LNCAP (cell line): ENCODE measurements around the gene PGGHG.

Source experiments
- CTCF ChIP-seq: fragments of 450-650 bp; IDR thresholded peaks from 2 replicates; pipeline ENCODE4 v1.5.1; 2017; ENCODE audit warnings: mild to moderate bottlenecking

Gene PGGHG

DNA sequence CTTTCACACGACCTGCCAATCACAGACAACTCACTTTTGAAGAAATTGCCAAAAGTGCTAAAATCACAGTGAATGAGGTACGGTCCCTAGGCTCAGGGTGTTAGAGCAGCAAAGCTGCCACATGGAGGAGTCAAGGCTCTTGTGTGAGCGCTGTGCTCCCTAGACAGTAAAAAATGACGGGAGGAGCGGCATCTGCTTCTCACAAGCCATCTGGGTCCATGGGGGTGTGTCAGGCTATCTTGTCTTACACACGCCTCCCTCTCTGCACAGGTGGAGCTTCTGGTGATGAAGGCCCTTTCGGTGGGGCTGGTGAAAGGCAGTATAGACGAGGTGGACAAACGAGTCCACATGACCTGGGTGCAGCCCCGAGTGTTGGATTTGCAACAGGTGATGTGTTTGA, 37.4 kb upstream of the PGGHG start:
- no peak for TF ChIP-seq CTCF

DNA sequence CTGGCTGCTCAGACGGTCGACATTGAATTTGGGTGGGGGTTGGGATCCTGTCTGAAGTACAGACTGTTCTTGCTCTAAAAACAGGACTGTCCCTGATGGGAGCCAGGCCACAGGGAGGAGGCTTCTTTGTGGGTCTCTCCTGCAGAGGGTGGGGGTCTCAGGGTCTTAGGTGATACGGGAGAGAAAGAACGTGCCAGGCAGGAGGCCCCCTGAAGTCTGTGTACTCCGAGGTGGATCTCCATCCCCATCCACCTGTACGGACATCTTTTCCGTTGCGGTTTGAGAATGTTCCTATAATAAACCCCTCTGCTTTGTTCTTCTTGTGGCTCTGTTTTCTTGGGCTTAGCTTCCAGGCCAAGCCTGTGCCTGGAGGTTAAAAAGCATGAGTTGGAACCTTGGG, 36.3 kb upstream of the PGGHG start:
- no peak for TF ChIP-seq CTCF

DNA sequence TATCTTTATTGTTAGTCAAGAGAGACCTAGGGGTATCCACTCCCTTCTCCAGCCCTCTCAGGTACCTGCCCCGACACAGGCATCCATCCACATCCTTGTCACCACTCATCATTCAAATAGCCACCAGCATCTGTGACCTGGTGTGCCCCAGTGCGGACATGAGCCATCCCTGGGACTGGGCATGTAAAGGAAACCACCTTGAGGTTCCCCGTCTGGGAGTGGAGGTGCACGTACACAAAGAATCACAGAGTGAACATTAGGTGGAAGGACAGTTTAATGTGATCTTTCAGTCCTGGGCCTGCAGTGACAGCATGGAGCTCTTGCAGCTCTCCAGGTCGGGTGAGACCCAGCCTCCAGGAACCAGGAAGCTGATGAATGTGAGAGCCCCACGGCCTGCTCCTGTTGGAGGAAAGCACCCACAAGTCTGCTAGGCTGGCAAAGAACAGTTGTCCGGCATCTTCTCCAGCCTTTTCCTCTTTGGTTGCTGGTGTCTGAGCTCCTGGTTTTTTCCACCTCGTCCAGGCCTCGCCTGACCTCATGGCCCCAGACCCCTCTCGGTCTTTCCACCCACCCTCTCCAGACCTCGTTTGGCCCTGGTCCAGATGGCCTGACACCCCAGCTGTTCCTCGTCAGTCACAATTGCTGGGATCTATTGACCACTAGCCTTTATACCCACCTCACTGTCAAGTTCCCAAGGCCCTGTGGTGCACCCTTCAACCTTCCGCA, 35.6 kb upstream of the PGGHG start:
- no peak for TF ChIP-seq CTCF

- TF ChIP-seq CTCF: no peak
These were observed 35.0 kb upstream of the PGGHG start for GRCh38 chr11:253886-254270.

- TF ChIP-seq CTCF: no peak
These were observed 33.8 kb upstream of the PGGHG start for GRCh38 chr11:255176-255575.

- no peak for TF ChIP-seq CTCF
These were observed 33.1 kb upstream of the PGGHG start for GRCh38 chr11:255816-256215.

DNA sequence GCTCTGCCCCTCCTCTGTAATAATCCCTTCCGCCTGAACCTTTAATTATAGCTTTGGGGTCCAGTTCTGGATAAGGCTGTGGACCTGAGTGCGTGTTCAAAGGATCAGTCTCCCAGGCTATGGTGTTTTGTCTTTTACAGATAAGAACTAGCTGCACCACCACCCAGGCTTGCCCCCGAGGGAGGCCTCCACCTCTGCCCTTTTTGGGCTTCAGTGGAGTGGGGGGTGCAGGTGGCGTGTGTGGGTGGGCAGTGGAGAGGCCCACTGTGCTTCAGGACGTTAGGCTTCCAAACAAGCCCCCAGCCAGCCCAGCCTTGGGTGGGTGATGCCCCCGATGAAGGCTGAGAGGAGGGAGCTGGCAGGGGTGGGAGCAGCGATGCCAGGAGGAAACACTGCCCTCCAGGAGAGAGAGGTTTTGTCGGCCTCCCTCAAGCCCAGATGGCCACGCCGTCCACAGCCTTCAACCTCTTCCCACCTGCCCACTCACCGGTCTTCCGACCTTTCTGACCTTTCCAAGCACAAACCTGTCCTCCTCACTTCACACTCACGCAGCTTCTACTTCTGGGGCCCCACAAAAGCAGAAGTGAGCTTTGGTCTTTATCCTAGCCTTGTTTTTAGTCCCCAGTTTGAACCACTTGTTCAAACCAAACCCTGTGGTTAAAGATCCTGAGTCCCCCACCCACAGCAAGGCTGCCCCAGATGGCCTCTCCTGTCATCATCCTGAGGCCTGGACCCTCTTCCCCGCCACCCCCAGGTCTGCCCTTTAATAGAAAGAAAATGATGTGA, 31.8 kb upstream of the PGGHG start:
- no peak for TF ChIP-seq CTCF
